OCI-LY1 (cell line): Measurements from ENCODE around the gene ZNHIT2.

ENCODE experiments used
- EZH2 ChIP-seq: fragments of 200-600 bp; sonication (generic), shearing (Covaris generic); IDR thresholded peaks from 2 replicates; pipeline ENCODE4 v1.8.0; 2017; ENCODE audit warnings: borderline replicate concordance, mixed run types, mild to moderate bottlenecking, antibody characterized with exemption, low read length, moderate library complexity, mixed read lengths
- TF ChIP-seq, protein P1 (sequence below): fragments of 200-600 bp; sonication (generic), shearing (Covaris generic); IDR thresholded peaks from 2 replicates; pipeline ENCODE4 v1.5.1; 2017; ENCODE audit warnings: mild to moderate bottlenecking, antibody characterized with exemption, low read length, moderate library complexity, mixed read lengths

DNA sequence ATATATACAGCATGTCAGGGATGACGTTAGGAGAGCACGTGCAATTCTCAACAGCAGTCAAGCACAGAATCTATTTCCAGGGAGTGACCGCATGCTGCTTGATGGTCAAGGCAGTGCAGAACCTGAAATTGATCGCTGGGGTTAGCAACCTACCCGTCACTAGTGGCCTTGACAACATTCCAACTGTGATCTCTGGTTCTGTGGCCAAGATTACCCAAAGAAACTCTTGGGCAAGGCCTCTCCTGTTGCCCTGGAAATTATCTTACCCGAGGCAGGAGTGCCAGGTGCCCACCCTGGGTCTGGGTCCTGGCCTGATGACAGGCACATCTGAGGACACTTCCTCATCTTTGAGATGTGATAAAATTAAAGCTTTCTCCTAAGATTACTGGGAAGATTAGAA, 3.7 kb downstream of the ZNHIT2 start:
- no peak for TF ChIP-seq EZH2
- TF ChIP-seq, protein P1, sequence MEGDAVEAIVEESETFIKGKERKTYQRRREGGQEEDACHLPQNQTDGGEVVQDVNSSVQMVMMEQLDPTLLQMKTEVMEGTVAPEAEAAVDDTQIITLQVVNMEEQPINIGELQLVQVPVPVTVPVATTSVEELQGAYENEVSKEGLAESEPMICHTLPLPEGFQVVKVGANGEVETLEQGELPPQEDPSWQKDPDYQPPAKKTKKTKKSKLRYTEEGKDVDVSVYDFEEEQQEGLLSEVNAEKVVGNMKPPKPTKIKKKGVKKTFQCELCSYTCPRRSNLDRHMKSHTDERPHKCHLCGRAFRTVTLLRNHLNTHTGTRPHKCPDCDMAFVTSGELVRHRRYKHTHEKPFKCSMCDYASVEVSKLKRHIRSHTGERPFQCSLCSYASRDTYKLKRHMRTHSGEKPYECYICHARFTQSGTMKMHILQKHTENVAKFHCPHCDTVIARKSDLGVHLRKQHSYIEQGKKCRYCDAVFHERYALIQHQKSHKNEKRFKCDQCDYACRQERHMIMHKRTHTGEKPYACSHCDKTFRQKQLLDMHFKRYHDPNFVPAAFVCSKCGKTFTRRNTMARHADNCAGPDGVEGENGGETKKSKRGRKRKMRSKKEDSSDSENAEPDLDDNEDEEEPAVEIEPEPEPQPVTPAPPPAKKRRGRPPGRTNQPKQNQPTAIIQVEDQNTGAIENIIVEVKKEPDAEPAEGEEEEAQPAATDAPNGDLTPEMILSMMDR: no peak
